Muscle of arm (tissue), 12 donors: ENCODE measurements around the gene SMCHD1. TPM values are rescaled to one million over a fixed set of nuclear protein-coding genes. Genes with fewer than 3 reads are reported as not detected.
"Not testable (repeated sequence)": the region's sequence is repeated elsewhere in the genome, so short reads cannot be mapped to it uniquely, and the experiment has no call there.

Experiments used
- DNase-seq: peaks from one replicate; pipeline ENCODE4 v3.0.0-alpha.2; 2013
- polyA plus RNA-seq, 12 donors: library from polyadenylated mRNA; unstranded; fragments of 120-200 nt; gene quantifications; one replicate each; pipeline ENCODE4 v1.2.1, GENCODE V29; 2013; ENCODE audit not compliant: insufficient read length in 12 of 12

Gene SMCHD1
- polyA plus RNA-seq, 12 donors, result 29.0 to 61.4 (median 41.2) TPM; not detected in 1

DNA sequence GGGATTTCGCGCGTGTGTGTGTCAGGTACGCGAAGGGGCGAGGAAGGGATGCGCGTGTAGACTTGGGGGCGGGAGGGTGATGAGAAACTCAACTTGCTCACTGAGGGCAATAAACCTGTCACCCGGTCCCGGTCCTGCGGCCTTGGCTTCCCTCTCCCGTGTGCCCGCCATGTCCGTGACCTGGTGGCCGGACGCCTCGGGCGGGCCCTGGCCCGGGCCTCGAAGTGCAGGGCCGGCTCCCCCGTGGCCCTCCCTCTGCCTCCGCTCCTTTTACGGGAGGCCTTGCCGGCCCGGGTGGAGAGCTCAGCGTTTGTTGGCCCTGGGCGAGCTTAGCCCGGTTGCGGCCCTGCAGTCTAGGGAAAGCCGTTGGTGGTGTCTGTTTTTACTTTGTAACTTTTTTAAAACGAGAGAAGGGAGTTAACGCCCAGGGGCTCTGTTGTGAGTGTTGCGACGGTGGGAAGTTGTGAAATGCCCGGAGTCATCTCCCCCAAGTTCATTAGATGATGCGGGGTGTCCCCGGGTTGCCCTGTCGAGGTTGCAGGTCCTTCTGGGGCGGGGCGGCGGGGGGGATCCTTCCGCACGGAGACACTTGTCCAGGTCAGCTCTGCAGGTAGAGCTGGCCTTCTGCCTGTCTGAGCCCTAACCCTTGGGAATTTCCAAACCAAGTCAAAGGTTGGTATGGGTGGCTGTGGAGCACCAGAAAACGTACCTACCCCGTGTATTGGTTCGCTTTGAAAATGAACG lies 883 bp downstream of the SMCHD1 start:
- peak; percentile 52 for DNase-seq

DNA sequence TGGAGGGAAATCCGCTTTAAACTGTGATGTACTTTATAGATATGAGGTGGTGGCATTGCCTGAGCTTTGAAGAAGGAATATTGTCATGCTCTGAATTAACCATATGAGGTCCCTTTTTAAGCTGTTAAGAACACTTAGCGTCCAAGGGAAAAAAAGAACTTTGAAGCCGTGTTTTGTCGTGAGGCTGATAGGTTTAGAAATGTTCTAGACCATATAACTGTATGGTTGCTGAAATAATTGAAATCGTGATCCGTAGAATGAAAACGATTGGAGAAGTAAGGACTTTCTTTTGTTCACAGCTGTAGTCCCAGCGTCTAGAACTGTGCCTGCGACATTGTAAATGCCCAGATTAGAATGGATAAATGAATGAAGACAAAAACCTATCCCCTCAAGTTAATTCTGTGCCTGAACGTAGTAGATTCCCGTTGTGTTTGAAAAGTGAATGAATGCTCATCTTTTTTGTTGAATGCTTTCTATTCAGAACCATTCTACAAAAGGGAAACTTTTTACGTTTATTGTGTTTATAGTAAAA lies 1.5 kb downstream of the SMCHD1 start:
- peak; percentile 14 for DNase-seq

DNA sequence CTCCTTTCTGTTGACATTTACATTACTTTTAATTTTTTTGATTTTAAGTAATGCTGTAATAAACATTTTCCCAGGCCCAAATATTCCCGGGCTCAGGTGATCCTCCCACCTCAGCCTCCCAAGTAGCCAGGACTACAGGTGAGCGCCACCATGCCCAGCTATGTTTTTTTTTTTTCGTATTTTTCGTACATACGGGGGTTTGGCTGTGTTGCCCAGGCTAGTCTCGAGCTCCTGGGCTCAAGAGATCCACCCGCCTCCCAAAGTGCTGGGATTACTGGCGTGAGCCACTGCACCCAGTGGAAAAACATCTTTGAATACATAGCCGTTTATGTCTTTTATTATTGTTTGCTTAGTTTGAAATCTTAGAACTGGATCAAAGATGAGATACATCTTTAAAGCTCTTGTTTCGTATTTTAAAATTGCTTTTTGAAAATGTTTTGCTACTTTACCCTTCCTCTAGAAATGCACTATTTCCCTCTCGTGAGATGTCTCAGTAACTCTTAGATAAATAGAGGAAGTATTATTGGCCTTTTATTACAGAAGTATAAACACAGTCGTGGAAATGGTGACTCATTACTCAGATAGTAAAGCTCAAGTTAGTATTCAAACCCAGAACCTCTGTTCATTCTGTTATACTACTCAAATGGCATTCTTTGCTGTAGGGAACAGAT lies 2.4 kb downstream of the SMCHD1 start:
- DNase-seq, result no peak

DNA sequence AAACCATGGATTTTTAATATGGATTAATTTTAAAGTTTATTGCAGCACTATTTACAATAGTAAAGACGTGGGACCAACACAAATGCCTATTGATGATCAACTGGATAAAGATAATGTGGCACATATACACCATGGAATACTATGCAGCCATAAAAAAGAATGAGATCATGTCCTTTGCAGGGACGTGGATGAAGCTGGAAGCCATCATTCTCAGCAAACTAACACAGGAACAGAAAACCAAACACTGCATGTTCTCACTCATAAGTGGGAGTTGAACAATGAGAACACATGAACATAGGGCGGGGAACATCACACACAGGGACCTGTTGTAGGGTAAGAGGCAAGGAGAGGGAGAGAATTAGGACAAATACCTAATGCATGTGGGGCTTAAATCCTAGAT lies 5.3 kb downstream of the SMCHD1 start:
- not testable (repeated sequence) for DNase-seq

DNA sequence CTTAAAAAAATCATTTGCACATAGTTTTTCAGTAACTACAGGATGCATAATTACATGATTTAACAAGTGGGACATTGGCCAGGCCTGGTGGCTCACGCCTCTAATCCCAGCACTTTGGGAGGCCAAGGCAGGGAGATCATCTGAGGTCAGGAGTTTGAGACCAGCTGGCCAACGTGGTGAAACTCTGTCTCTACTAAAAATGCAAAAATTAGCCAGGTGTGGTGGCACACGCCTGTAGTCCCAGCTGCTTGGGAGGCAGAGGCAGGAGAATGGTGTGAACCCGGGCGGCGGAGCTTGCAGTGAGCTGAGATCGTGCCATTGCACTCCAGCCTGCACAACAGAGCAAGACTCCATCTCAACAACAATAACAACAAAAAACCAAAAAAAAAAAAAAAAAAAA lies 6.8 kb downstream of the SMCHD1 start:
- not testable (repeated sequence) for DNase-seq

DNA sequence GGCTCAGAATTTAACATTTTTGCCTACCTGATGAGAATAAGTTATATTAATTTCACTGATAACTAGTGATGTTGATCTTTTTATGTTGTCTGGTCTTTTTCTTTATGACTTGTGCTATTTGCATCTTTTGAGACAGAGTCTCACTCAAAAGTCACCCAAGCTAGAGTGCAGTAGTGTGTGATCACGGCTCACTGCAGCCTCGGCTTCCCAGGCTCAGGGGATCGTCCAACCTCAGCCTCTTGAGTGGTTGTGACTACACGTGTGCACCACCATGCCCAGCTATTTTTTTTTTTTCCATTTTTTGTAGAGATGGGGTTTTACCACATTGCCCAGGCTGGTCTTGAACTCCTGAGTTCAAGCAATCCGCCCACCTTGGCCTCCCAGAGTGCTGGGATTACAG lies 7.5 kb downstream of the SMCHD1 start:
- no peak for DNase-seq

DNA sequence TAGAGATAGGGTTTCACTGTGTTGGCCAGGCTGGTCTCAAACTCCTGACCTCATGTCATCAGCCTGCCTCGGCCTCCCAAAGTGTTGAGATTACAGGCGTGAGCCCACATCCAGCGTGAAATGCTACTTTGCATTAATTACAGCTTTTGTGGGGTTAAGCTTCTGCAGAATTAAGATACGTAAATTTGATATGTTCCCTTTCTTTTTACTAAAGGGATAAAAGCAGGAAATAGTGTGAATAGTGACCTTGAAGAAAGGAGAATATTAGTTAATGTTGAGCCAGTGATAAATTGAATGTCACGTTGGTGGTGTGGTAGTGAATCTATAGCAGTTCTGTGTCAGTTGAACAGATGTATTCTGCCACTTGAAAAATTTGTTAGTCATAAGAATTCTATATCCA lies 16.9 kb downstream of the SMCHD1 start:
- DNase-seq, result no peak

DNA sequence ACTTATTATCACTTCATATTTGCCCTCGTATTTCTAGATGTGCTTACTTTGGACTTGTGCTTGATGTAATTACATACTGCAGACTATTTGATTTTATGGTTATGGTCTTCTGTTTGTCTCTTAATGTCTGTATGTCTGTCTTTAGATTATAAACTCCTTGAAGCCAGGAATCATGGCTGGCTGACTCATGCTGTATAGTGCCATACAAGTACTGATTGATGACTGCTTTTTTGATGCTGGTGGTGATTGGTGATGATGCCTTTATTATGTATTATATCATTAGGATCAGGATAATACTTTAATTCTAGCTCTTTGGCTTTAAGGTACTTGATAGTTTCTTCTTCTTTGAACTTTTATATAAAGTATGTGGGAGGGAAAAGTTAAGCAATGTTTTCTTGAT lies 17.3 kb downstream of the SMCHD1 start:
- no peak for DNase-seq

DNA sequence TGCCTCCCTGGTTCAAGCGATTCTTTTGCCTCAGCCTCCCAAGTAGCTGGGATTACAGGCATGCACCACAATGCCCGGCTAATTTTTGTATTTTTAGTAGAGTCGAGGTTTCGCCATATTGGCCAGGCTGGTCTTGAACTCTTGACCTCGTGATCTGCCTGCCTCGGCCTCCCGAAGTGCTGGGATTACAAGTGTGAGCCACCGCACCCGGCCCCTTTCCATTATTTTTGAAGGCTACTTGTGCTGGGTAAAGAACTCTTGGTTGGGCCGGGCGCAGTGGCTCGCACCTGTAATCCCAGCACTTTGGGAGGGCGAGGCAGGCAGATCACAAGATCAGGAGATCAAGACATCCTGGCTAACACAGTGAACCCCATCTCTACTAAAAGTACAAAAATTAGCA lies 23.4 kb downstream of the SMCHD1 start:
- not testable (repeated sequence) for DNase-seq

DNA sequence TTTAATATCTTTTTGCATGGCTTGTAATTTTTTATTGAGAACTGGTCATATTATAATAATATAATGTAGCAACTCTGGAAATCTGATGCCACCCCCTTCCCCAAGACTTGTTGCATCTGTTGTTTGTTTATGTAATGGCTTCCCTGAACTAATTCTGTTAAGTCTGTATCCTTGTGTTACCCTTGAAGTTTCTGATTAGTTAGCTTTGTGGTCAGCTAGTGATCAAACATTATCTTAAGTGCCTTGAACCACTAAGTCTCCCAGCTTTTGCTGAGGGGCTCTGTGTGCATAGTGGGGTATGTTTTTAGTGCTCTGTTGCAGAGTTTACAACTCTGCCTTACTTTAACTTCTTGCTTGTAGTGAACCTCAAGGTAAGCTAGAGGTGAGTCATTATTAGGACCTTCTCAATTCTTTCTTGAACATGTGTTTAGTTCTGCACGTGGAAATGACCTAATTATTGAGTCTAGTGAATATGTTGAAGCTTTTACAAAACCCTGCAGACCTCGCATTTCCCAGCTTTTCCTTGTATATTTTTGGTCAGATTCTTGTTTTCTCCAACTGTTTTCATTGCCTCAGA lies 24.8 kb downstream of the SMCHD1 start:
- DNase-seq, result no peak

DNA sequence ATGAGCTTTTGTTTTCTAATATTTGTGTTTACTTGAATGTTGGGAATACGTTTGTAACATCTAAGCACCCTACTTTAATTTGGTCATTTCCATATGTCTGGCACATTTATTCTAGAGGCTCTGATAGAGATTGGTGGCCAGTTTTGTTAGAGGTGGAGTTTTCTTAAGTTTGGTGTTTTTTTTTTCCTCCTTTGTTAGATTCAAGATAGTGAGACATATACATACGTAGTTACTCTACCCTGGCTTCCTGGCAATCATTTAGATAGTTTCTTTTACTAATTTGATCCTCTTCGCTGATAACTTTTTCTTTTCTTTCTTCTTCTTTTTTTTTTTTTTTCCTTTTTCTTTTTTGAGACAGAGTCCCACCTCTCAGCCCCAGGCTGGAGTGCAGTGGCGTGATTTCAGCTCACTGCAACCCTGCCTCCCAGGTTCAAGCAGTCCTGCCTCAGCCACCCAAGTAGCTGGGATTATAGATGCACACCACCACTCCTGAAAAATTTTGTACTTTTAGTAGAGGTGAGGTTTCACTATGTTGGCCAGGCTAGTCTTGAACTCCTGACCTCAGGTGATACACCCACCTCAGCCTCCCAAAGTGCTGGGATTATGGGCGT lies 26.6 kb downstream of the SMCHD1 start:
- no peak for DNase-seq

DNA sequence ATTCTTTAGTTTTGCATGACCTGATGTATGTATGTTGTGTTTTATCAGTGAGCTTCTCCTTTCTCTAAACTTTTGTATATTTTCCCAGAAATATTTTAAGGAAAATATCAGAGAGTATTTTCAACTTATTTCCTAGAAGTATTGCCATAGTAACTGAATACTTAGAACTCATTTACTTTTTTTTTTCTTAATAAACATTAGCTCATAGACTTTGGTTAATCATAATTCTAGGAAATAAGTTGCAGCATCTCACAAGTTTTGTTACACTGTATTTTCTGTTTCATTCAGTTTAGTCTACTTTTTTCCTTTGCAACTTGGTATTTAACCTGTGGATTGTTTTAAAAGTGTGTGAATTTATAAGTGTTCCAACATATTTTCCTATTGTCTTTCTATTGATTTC lies 27.5 kb downstream of the SMCHD1 start:
- DNase-seq, result no peak

DNA sequence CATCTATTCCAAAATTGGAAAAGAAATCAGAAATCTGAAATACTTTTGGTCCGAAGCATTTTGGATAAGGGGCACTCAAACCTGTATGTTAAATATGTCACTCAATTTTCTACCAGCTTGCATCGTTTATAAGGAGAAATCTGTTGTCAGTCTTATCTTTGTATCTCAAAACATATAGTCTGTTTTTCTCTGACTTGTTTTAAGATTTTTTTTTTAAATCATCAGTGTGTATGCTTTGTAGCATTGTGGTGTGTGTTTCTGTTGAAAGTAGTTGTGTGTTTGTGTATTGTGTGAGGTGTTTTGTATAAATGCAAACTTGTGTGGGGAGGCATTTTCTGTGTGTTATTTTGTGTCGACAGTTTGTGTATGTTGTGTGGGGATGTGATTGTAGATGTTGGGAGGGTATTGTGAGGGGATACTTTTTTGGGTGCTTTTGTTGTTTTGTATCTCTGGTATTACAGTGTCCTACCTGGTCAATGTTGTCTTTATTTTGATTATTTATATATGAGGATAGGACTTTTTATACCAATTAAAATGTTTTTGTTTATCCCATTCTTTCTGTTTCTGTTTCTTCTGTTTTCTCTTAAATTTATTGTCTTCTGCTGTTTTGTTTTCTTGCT lies 30.9 kb downstream of the SMCHD1 start:
- no peak for DNase-seq

DNA sequence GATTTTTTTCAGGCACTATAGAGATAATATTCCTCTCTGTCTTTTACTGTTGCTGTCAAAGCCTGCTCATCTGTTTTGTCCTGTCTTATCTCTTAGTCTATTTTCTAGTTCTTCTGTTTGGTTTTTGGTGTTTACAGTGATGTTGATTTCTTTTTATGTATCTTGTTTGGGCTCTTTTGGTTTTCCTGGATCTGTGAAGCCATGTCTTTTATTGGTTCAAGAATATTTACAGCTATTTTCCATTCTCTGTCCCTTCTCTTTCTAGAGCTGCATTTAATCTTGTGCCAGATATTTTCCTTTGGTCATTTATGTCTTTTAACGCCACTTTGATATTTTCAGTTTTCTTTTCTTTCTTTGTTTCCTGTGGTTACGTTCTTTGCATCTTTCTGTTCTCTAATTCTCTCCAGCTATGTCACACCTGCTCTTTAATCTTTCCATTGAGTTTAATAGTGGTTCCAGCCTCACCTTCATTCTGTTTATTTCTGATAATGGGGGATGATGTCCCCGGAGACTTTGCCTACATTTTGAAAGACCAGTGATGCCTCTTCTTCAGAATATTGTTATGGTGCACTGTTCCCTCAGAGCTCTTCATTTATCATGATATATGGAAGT lies 32.0 kb downstream of the SMCHD1 start:
- no peak for DNase-seq

DNA sequence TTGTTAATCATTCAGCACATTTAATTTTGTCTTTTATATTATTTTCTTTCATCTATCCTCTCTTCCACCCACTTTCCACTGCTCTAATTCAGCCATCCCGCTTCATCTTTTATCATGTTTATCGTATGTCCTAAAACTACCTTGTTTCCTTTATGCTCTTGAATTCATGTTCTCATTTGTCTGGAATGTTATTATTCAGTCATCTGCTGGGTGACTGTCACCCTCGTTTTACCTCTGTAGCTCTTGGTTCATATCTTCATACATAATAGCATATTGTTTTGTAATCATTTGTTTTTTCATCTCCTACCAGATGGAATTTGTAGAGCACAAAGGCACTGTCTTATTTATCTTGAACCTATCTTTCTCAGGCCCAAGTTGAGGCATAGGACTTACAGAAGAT lies 37.0 kb downstream of the SMCHD1 start:
- DNase-seq, result no peak

DNA sequence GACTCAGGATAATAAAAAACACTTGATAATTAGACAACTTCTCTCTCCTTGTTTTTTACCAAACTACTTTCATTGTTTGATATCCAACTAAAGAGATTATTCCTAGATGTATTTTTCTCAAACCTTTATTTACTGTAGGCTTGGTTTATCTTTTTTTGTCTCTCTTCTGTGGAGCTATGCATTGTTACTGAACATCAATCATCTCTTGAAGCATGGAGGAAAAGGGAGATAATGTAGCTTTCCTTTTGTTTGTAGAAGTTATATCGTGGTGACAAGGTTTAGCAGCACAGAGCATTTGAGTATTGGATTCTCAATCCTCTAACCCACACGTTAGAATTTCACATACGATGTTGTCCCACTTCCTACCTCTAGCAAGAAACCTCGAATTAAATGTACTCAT lies 41.7 kb downstream of the SMCHD1 start:
- no peak for DNase-seq

DNA sequence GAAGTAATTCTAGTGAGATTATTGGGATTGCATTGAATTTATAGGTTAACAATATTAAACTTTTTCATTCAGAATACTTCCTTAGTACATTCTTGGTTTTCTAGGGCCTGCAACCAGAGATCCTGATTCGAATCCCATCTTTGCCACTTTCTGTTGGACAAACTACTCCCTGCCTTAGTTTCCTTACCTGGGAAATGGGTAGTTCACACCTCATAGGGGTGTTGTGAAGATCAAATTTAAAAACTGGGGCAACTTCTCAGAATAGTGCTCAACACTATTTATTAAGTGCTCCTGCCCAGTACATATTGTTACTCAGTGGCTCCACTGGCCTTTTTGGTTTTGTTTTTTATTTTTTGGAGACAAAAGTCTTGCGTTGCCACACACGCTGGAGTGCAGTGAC lies 43.5 kb downstream of the SMCHD1 start:
- DNase-seq, result no peak

DNA sequence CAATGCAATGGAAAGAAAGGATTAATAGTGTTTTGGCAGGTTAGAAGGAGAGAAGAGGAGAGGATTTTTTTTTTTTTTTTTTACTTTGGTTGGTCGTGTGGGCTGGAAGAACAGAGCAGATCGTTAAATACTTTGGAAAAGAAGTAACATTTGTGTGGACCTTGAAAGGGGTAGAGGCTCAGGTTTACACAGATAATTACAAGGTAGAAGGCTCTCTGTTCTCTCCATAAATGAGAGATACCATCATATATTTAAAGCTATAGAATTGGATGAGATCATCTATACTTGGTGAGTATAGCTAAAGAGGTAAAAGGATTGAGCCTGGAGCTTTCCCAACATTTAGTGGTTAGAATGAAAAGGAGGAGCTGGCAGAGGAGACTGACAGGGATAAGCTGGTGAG lies 49.0 kb downstream of the SMCHD1 start:
- no peak for DNase-seq

DNA sequence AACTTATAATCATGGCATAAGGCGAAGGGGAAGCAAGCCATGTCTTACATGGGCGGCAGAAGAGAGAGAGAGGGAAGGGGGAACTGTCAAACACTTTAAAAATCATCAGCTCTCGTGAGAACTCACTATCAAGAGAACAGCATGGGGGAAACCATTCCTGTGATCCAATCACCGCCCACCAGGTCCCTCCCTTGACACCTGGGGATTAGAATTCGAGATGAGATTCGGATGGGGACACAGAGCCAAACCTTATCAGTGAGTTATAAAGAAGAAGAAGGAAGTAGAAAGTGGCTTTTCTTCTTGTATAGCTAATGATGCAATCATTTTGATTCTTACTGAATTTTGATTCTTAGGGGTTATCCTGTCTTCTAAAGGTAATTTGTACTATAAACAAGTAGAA lies 51.4 kb downstream of the SMCHD1 start:
- DNase-seq, result no peak

DNA sequence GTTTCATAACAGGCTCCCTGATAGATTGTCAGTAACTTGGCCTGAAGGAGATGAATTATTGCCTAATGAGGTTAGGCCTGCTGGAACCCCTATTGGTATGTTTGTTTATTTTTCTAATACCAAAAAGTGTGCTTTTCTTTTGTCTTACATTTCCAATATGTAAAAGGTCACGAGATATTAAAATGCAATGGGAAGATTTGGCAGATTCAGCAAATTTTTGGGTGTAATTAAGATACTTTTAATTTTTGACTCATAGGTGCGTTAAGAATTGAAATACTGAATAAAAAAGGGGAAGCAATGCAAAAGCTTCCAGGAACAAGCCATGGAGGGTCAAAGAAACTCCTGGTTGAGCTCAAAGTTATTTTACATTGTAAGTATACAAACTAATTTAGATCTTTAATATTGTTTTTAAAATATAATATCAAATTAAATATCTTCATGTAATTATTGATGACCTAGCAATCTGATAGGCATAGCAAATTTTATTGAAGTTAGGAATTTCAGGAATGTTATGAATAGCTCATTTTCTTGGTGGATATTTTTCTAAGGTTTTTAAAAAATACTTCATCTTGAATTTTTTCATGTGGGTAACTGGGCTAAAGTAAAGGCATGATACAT lies 52.1 kb downstream of the SMCHD1 start:
- no peak for DNase-seq

DNA sequence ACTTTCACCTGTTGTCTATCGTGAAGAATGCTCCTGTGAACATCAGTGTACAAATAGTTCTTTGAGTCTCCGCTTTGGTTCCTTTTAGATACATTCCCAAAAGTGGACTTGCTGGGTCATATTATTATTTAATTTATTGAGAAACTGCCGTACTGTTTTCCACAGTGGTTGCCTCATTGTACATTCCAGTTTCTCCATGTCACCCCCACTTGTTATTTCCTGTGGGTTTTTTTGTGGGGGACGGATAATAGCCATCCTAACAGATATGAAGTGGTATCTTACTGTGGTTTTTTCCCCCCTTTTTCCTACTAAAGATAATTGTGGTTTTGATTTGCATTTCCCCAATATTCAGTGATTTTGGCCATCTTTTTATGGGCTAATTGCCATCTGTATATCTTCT lies 53.8 kb downstream of the SMCHD1 start:
- DNase-seq, result no peak
